Right atrium auricular region (tissue), 2 donors: ENCODE results near the gene XAF1. TPM values are rescaled to one million over a fixed set of nuclear protein-coding genes. Genes with fewer than 3 reads are reported as not detected.
"Not testable (repeated sequence)": the region's sequence is repeated elsewhere in the genome, so short reads cannot be mapped to it uniquely, and the experiment has no call there.

Source experiments
- DNase-seq: peaks from one replicate; pipeline ENCODE4 v3.0.0-alpha.2; 2019; ENCODE audit warnings: low spot score
- H3K27ac ChIP-seq, 2 donors: fragments of 200-600 bp; sonication (generic); 1 replicate in 1 of 2; 2 replicates in 1 of 2; pipeline ENCODE4 v1.5.1; 2016 to 2019
- H3K27me3 ChIP-seq, 2 donors: fragments of 200-600 bp; sonication (generic); one replicate each; pipeline versions ENCODE4 v1.5.1 to v1.6.0; 2017 to 2019
- H3K36me3 ChIP-seq: fragments of 200-600 bp; sonication (generic); one replicate; pipeline ENCODE4 v1.5.1; 2016
- H3K4me1 ChIP-seq, 2 donors: fragments of 200-600 bp; sonication (generic); one replicate each; pipeline versions ENCODE4 v1.5.1 to v1.6.0; 2017 to 2019
- H3K4me3 ChIP-seq, 2 donors: fragments of 200-600 bp; sonication (generic); 1 replicate in 1 of 2; 2 replicates in 1 of 2; pipeline ENCODE4 v1.5.1; 2017 to 2019; ENCODE audit warnings: mild to moderate bottlenecking in 1 of 2, moderate library complexity in 1 of 2
- H3K9me3 ChIP-seq, 2 donors: fragments of 200-600 bp; sonication (generic); one replicate each; pipeline ENCODE4 v1.5.1; 2019
- CTCF ChIP-seq, 2 donors: fragments of 200-600 bp; sonication (generic); IDR thresholded peaks; one replicate each; pipeline ENCODE4 v1.5.1; 2019; ENCODE audit warnings: antibody characterized with exemption in 2 of 2
- total RNA-seq, 2 donors: library from RNA; depleted of rRNA; stranded (reverse); fragments of >200 nt; gene quantifications; one replicate each; pipeline ENCODE4 v1.1.0, GENCODE V29; 2016

XAF1 gene
- total RNA-seq, 2 donors from 2014 or later, result 9.4 to 12.8 TPM

GRCh38 chr17:6713918-6714271, 42.0 kb upstream of the XAF1 start:
- Histone ChIP-seq H3K4me1 (peaks cover 0 to 13% of the 10 kb centered on the region in 2 donors), H3K36me3 (no peaks in the 10 kb centered on the region), H3K27me3 (peaks cover 0 to 15% of the 10 kb centered on the region in 2 donors), H3K4me3 (peak overlapping the region in 1 of 2 donors; percentile 40), H3K9me3 (peaks cover 0 to 10% of the 10 kb centered on the region in 2 donors), H3K27ac (no peak overlapping the region)
- no peak for TF ChIP-seq CTCF (IDR thresholded peaks at IDR 0.05)
- DNase-seq, result no peak

GRCh38 chr17:6714315-6714874, 41.5 kb upstream of the XAF1 start:
- peak; percentile 7 for DNase-seq

GRCh38 chr17:6716736-6717135, 39.1 kb upstream of the XAF1 start:
- no peaks in the 10 kb centered on the region for H3K36me3 ChIP-seq
- no peak for DNase-seq
- H3K4me3 ChIP-seq, result no peak overlapping the region
- no peak overlapping the region for H3K27ac ChIP-seq
- no peak for TF ChIP-seq CTCF (IDR thresholded peaks at IDR 0.05)
- peaks cover 0 to 15% of the 10 kb centered on the region in 2 donors for H3K27me3 ChIP-seq
- H3K9me3 ChIP-seq, result peaks cover 0 to 10% of the 10 kb centered on the region in 2 donors
- H3K4me1 ChIP-seq, result peaks cover 0 to 13% of the 10 kb centered on the region in 2 donors

More at GRCh38 chr17:6714315-6714874, 41.5 kb upstream of the XAF1 start:
- Histone ChIP-seq H3K36me3 (no peaks in the 10 kb centered on the region), H3K9me3 (peaks cover 0 to 10% of the 10 kb centered on the region in 2 donors), H3K27ac (no peak overlapping the region), H3K4me1 (peaks cover 0 to 13% of the 10 kb centered on the region in 2 donors), H3K27me3 (peaks cover 0 to 15% of the 10 kb centered on the region in 2 donors), H3K4me3 (no peak overlapping the region)
- no peak for TF ChIP-seq CTCF (IDR thresholded peaks at IDR 0.05)

GRCh38 chr17:6721744-6722143, 34.1 kb upstream of the XAF1 start:
- H3K4me3 ChIP-seq, result no peak overlapping the region
- H3K9me3 ChIP-seq, result no peaks in the 10 kb centered on the region
- H3K27ac ChIP-seq, result no peak overlapping the region
- no peak for DNase-seq
- H3K4me1 ChIP-seq, result no peaks in the 10 kb centered on the region
- TF ChIP-seq CTCF (IDR thresholded peaks at IDR 0.05), result no peak
- no peaks in the 10 kb centered on the region for H3K36me3 ChIP-seq
- no peaks in the 10 kb centered on the region for H3K27me3 ChIP-seq

GRCh38 chr17:6724009-6724408, 31.8 kb upstream of the XAF1 start:
- Histone ChIP-seq H3K36me3 (no peaks in the 10 kb centered on the region), H3K4me1 (no peaks in the 10 kb centered on the region), H3K27me3 (no peaks in the 10 kb centered on the region), H3K27ac (no peak overlapping the region), H3K4me3 (no peak overlapping the region), H3K9me3 (no peaks in the 10 kb centered on the region)
- no peak for TF ChIP-seq CTCF (IDR thresholded peaks at IDR 0.05)
- no peak for DNase-seq

GRCh38 chr17:6729531-6729930, 26.3 kb upstream of the XAF1 start:
- no peaks in the 10 kb centered on the region for H3K27me3 ChIP-seq
- DNase-seq, result no peak
- no peaks in the 10 kb centered on the region for H3K9me3 ChIP-seq
- no peak overlapping the region for H3K4me3 ChIP-seq
- no peak overlapping the region for H3K27ac ChIP-seq
- H3K4me1 ChIP-seq, result no peaks in the 10 kb centered on the region
- H3K36me3 ChIP-seq, result no peaks in the 10 kb centered on the region
- TF ChIP-seq CTCF (IDR thresholded peaks at IDR 0.05), result no peak

- DNase-seq, H3K27me3 ChIP-seq, H3K27ac ChIP-seq, H3K36me3 ChIP-seq, H3K9me3 ChIP-seq, H3K4me1 ChIP-seq, H3K4me3 ChIP-seq: not testable (repeated sequence)
Measured at GRCh38 chr17:6746665-6747064, 9.2 kb upstream of the XAF1 start.
